Spleen (tissue), 11 donors: Measurements from ENCODE around the gene GTF2H4. TPM values are rescaled to one million over a fixed set of nuclear protein-coding genes. Genes with fewer than 3 reads are reported as not detected.

ENCODE experiments used
- DNase-seq: peaks from one replicate; pipeline ENCODE4 v3.0.0-alpha.2; 2020
- H3K27ac ChIP-seq, 8 donors: fragments of 200-600 bp; sonication (generic) in 7 of 8; 1 replicate in 4 of 8; 2 replicates in 4 of 8; pipeline versions ENCODE4 v1.5.0 to v1.8.0; 2016 to 2021; ENCODE audit warnings: inconsistent platforms in 4 of 8, mild to moderate bottlenecking in 4 of 8, moderate library complexity in 1 of 8
- H3K27me3 ChIP-seq, 7 donors: fragments of 200-600 bp; sonication (generic) in 6 of 7; replicated peaks in 1 of 7; 1 replicate in 4 of 7; 2 replicates in 3 of 7; pipeline versions ENCODE4 v1.5.0 to v1.8.0; 2016 to 2021; ENCODE audit warnings: inconsistent platforms in 3 of 7, mild to moderate bottlenecking in 1 of 7
- H3K36me3 ChIP-seq, 6 donors: fragments of 200-600 bp; sonication (generic) in 5 of 6; 1 replicate in 4 of 6; 2 replicates in 2 of 6; pipeline versions ENCODE4 v1.5.0 to v1.8.0; 2016 to 2021; ENCODE audit warnings: inconsistent platforms in 2 of 6
- H3K4me1 ChIP-seq, 6 donors: fragments of 200-600 bp; sonication (generic) in 5 of 6; 1 replicate in 3 of 6; 2 replicates in 3 of 6; pipeline versions ENCODE4 v1.5.0 to v1.8.0; 2016 to 2021; ENCODE audit warnings: inconsistent platforms in 3 of 6
- H3K4me3 ChIP-seq, 8 donors: fragments of 200-600 bp; sonication (generic) in 7 of 8; 1 replicate in 4 of 8; 2 replicates in 4 of 8; pipeline versions ENCODE4 v1.5.0 to v1.8.0; 2016 to 2021; ENCODE audit warnings: inconsistent platforms in 4 of 8, mild to moderate bottlenecking in 4 of 8, moderate library complexity in 2 of 8
- H3K9me3 ChIP-seq, 8 donors: fragments of 200-600 bp; sonication (generic) in 7 of 8; 1 replicate in 4 of 8; 2 replicates in 4 of 8; pipeline versions ENCODE4 v1.5.0 to v1.8.0; 2016 to 2021; ENCODE audit warnings: inconsistent platforms in 4 of 8
- POLR2A ChIP-seq, 3 donors: fragments of 450-650 bp; IDR thresholded peaks; one replicate each; pipeline ENCODE4 v1.5.1; 2017; ENCODE audit warnings: antibody characterized with exemption in 3 of 3, mild to moderate bottlenecking in 1 of 3
- POLR2AphosphoS5 ChIP-seq, 3 donors: sonication (generic); formaldehyde crosslinking; IDR thresholded peaks; one replicate each; pipeline ENCODE4 v1.5.1; 2017; ENCODE audit warnings: antibody characterized with exemption in 3 of 3
- WGBS, 5 donors: extraction: QIAGEN DNeasy Blood & Tissue Kit in 3 of 5; methylation state at CpG; one replicate each; pipeline versions ENCODE4 v1.1.5 to v1.1.7; 2013 to 2018; 5-methylcytosine and 5-hydroxymethylcytosine counted together
- intact Hi-C: fragments of 100-400 bp; cut with DNase I; formaldehyde crosslinking; loops from one replicate; pipeline ENCODE4 v1.15.0; 2023; ENCODE audit warnings: low total_unique reads
- polyA plus RNA-seq, 3 donors: library from polyadenylated mRNA; stranded (reverse); fragments of 200-250 nt; gene quantifications; one replicate each; pipeline ENCODE4 v1.2.1, GENCODE V29; 2013
- total RNA-seq, 7 donors: library from RNA; depleted of rRNA in 3 of 7; stranded (reverse); fragments of >200 nt in 3 of 7; fragmentation: NEBNext Ultra II Directional in 4 of 7; extraction: Animal tissue kit (Norgen Biotek cat#: 25700) in 4 of 7; gene quantifications; one replicate each; pipeline versions ENCODE4 v1.1.0 to v1.2.1, GENCODE V29; 2016 to 2021
- TF ChIP-seq, protein P1 (sequence below), 11 experiments: fragments of 200-600 bp in 7 of 11; fragments of 450-650 bp in 4 of 11; sonication (generic) in 4 of 11; IDR thresholded peaks in 8 of 11; conservative IDR thresholded peaks in 3 of 11; 1 replicate in 7 of 11; 2 replicates in 4 of 11; pipeline versions ENCODE4 v1.4.0 to v1.8.0; 2016 to 2021; ENCODE audit warnings: antibody characterized with exemption in 11 of 11, inconsistent platforms in 4 of 11, mild to moderate bottlenecking in 1 of 11
- donor health status: healthy with polysubstance abuse.
- donor health status: DM: no; HTN: no; CAD: no; lungs with moderate emphysema.
- donor health status: DM: no; HTN: no; CAD: no.
- donor health status: Bipolar disorder and iron deficiency.
- donor health status: healthy.
- donor health status: DM: no; HTN: no; CAD: no.
- donor health status: DM: yes; HTN: yes; CAD: no.

The GTF2H4 gene
- total and polyA plus RNA-seq, 10 donors, result 20.6 to 49.7 (median 29.3) TPM

DNA sequence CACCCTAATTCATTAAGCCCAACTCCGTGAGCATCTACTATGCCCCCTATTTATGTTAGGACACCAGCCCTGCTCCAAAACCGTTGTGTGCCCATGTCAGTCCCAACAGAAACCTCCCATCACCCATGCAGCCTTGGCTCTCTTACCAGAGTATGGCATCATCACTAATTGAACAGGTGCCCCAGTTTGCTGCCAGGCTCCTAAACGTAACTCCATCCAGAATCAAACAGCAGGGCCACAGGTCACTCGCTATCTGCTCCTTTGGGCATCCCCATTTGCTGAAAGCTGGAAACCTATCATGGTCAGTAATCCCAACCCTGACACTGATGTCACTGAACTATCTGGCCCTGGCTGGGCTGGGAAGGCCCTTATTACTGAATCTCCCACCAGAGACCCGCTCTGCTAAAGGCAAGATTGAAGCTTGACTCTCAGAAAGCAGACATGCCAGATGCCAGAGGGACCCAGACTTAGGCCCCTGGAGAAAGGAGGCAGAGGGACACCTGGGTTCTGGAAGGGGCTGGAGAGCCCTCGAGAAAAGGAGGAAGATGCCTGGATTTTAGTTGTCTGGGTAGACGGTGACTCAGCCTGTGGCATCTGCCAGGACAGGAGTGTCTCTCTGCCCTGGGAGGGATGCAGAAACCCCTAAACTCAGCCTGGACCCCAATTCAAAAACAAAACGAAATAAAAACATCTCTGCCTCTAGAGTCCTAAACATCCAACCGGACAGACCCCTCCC lies 46.8 kb downstream of the GTF2H4 start:
- intact Hi-C loops, result no loop called here
- Histone ChIP-seq H3K27me3 (peaks cover 0 to 71% (median 0%) of the 10 kb centered on the region in 7 donors), H3K4me3 (peak overlapping the region; percentile 28 to 71 (median 39)), H3K4me1 (peaks cover 0 to 20% (median 16%) of the 10 kb centered on the region in 6 donors), H3K36me3 (no peaks in the 10 kb centered on the region), H3K27ac (peak overlapping the region; percentile 38 to 69 (median 58)), H3K9me3 (no peaks in the 10 kb centered on the region)
- TF ChIP-seq POLR2A (IDR thresholded peaks at IDR 0.05), result no peak
- TF ChIP-seq, protein P1, sequence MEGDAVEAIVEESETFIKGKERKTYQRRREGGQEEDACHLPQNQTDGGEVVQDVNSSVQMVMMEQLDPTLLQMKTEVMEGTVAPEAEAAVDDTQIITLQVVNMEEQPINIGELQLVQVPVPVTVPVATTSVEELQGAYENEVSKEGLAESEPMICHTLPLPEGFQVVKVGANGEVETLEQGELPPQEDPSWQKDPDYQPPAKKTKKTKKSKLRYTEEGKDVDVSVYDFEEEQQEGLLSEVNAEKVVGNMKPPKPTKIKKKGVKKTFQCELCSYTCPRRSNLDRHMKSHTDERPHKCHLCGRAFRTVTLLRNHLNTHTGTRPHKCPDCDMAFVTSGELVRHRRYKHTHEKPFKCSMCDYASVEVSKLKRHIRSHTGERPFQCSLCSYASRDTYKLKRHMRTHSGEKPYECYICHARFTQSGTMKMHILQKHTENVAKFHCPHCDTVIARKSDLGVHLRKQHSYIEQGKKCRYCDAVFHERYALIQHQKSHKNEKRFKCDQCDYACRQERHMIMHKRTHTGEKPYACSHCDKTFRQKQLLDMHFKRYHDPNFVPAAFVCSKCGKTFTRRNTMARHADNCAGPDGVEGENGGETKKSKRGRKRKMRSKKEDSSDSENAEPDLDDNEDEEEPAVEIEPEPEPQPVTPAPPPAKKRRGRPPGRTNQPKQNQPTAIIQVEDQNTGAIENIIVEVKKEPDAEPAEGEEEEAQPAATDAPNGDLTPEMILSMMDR (IDR thresholded peaks at IDR 0.05 in 8 of 11, conservative IDR thresholded peaks at IDR 0.05 in 3 of 11), result no peak
- TF ChIP-seq POLR2AphosphoS5 (IDR thresholded peaks at IDR 0.05), result no peak
- no peak for DNase-seq
- 54 to 62% (median 61%) methylated on average over 9 of the region's 9 CpGs for WGBS, 5 donors

DNA sequence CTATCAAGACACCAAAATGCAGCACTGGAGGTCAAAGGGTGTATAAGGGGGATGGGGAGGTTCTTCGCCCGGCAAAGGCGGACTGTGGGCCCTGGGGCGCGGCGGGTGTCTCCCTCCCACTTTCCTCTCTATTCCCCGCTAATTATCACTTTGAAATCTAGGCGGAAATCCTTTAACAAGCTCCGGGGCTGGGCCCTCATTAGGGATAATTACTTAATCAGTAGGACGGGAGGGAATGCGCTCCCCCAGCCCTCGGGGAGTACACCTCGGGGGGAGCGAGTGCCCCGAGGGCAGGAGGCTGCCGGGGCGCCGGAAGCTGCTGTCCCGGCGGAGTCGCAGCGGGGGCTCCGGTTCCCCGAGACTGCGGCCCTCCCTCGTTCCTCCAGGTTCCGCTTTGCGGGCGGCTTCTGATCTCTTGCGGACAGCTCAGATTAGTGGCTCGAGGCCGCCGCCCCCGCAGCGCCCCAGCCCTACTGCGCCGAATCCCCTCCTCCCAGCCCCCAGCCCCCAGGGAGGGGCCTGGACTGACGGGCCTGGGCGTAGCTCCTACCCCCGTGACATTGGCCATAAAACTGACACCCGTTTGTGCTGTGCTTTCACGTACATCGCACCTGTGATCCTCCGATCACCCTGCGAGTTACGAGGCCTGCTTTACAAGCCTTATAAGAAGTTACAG lies 47.5 kb downstream of the GTF2H4 start:
- Histone ChIP-seq H3K4me3 (peak overlapping the region; percentile 28 to 71 (median 39)), H3K27ac (peak overlapping the region; percentile 38 to 69 (median 58)), H3K27me3 (peaks cover 0 to 71% (median 0%) of the 10 kb centered on the region in 7 donors), H3K9me3 (no peaks in the 10 kb centered on the region), H3K36me3 (no peaks in the 10 kb centered on the region), H3K4me1 (peaks cover 0 to 20% (median 16%) of the 10 kb centered on the region in 6 donors)
- TF ChIP-seq, protein P1 (IDR thresholded peaks at IDR 0.05 in 8 of 11, conservative IDR thresholded peaks at IDR 0.05 in 3 of 11), result no peak
- peak; percentile 43 to 74 (median 69) for TF ChIP-seq POLR2AphosphoS5 (IDR thresholded peaks at IDR 0.05)
- peak; percentile 95 for DNase-seq
- intact Hi-C loops, result no loop called here
- WGBS, 5 donors, result 1 to 3% (median 2%) methylated on average over 39 to 46 of the region's 46 CpGs

DNA sequence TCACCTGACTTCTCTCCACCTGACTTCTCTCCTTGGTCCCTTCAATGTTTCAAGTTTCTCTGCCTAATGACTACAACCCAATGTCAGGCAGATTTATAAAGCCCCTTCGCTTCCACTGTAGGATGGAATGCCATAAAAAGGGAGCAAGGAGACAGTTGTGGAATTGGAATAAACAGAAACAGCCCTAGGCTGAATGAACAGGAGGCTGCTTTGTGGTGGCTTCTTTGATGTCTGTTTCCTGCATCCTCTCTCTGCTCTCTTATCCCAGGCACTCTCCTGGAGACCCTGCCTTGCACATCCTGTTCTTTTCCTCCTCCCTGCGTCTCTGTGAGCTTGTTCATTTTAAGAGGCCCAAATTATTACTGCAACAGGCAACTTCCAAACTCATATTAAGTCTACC lies 49.7 kb downstream of the GTF2H4 start:
- 65 to 79% (median 72%) methylated on average over 2 of the region's 2 CpGs for WGBS, 5 donors
- no peak overlapping the region for H3K27ac ChIP-seq
- peaks cover 0 to 20% (median 16%) of the 10 kb centered on the region in 6 donors for H3K4me1 ChIP-seq
- no peak for DNase-seq
- no peak overlapping the region for H3K4me3 ChIP-seq
- H3K36me3 ChIP-seq, result no peaks in the 10 kb centered on the region
- peaks cover 0 to 56% (median 0%) of the 10 kb centered on the region in 7 donors for H3K27me3 ChIP-seq
- no peaks in the 10 kb centered on the region for H3K9me3 ChIP-seq
- intact Hi-C loops, result no loop called here
- no peak for TF ChIP-seq POLR2A (IDR thresholded peaks at IDR 0.05)
- TF ChIP-seq, protein P1 (IDR thresholded peaks at IDR 0.05 in 8 of 11, conservative IDR thresholded peaks at IDR 0.05 in 3 of 11), result no peak
- TF ChIP-seq POLR2AphosphoS5 (IDR thresholded peaks at IDR 0.05), result no peak
